Stimulated activated naive CD8-positive, alpha-beta T cell treated with anti-CD3 and anti-CD28 coated beads, Interleukin-15, Interleukin-2, amounts not matched to agents 100 ng/mL and 50 ng/mL, for 24 hours (primary cell): ENCODE results near the gene GRAMD1B.

Experiments used
- H3K27ac Mint-ChIP-seq: one replicate; pipeline ENCODE4 v1.8.0; 2021; ENCODE audit warnings: mild to moderate bottlenecking, mixed read lengths
- H3K27me3 Mint-ChIP-seq: one replicate; pipeline ENCODE4 v1.8.0; 2021; ENCODE audit warnings: mixed read lengths
- H3K36me3 Mint-ChIP-seq: one replicate; pipeline ENCODE4 v1.8.0; 2021; ENCODE audit warnings: low read depth, mixed read lengths
- H3K4me1 Mint-ChIP-seq: one replicate; pipeline ENCODE4 v1.8.0; 2021; ENCODE audit warnings: low read depth, mixed read lengths
- H3K4me3 Mint-ChIP-seq: one replicate; pipeline ENCODE4 v1.8.0; 2021; ENCODE audit warnings: mild to moderate bottlenecking, mixed read lengths
- H3K9me3 Mint-ChIP-seq: one replicate; pipeline ENCODE4 v1.8.0; 2021; ENCODE audit warnings: mixed read lengths

GRAMD1B gene

GRCh38 chr11:123429913-123430720, at the start of gene GRAMD1B:
TSS of gene GRAMD1B (plus strand) at chr11:123430269. CDS start at chr11:123430793, 524 bp downstream.
- peaks cover 42% of the 10 kb centered on the region for H3K4me1 Mint-ChIP-seq
- H3K9me3 Mint-ChIP-seq, result no peaks in the 10 kb centered on the region
- peak within 1 kb of the TSS; percentile 67 for H3K27ac Mint-ChIP-seq
- peaks cover 9% of the 10 kb centered on the region for H3K27me3 Mint-ChIP-seq
- peaks cover 14% of the 10 kb centered on the region for H3K36me3 Mint-ChIP-seq
- peak within 1 kb of the TSS; percentile 85 for H3K4me3 Mint-ChIP-seq

GRCh38 chr11:123381149-123381548, 48.9 kb upstream of the GRAMD1B start:
- no peaks in the 10 kb centered on the region for H3K4me1 Mint-ChIP-seq
- H3K4me3 Mint-ChIP-seq, result no peak overlapping the region
- H3K27me3 Mint-ChIP-seq, result peaks cover 10% of the 10 kb centered on the region
- peak overlapping the region; percentile 12 for H3K27ac Mint-ChIP-seq
- no peaks in the 10 kb centered on the region for H3K36me3 Mint-ChIP-seq
- H3K9me3 Mint-ChIP-seq, result no peaks in the 10 kb centered on the region

GRCh38 chr11:123381817-123382554, 48.1 kb upstream of the GRAMD1B start:
- no peaks in the 10 kb centered on the region for H3K36me3 Mint-ChIP-seq
- peak overlapping the region; percentile 24 for H3K4me3 Mint-ChIP-seq
- no peak overlapping the region for H3K27ac Mint-ChIP-seq
- H3K4me1 Mint-ChIP-seq, result no peaks in the 10 kb centered on the region
- no peaks in the 10 kb centered on the region for H3K9me3 Mint-ChIP-seq
- H3K27me3 Mint-ChIP-seq, result peaks cover 6% of the 10 kb centered on the region

GRCh38 chr11:123382555-123383074, 47.5 kb upstream of the GRAMD1B start:
- no peaks in the 10 kb centered on the region for H3K36me3 Mint-ChIP-seq
- no peaks in the 10 kb centered on the region for H3K4me1 Mint-ChIP-seq
- no peaks in the 10 kb centered on the region for H3K9me3 Mint-ChIP-seq
- no peak overlapping the region for H3K27ac Mint-ChIP-seq
- H3K27me3 Mint-ChIP-seq, result no peaks in the 10 kb centered on the region
- no peak overlapping the region for H3K4me3 Mint-ChIP-seq

- Mint-ChIP-seq H3K27ac (no peak overlapping the region), H3K4me3 (no peak overlapping the region), H3K4me1 (no peaks in the 10 kb centered on the region), H3K36me3 (no peaks in the 10 kb centered on the region), H3K9me3 (no peaks in the 10 kb centered on the region), H3K27me3 (no peaks in the 10 kb centered on the region)
Observed at GRCh38 chr11:123384116-123384515, 46.0 kb upstream of the GRAMD1B start.

- Mint-ChIP-seq H3K36me3 (no peaks in the 10 kb centered on the region), H3K4me3 (no peak overlapping the region), H3K4me1 (peaks cover 3% of the 10 kb centered on the region), H3K27me3 (peaks cover 13% of the 10 kb centered on the region), H3K9me3 (no peaks in the 10 kb centered on the region), H3K27ac (no peak overlapping the region)
Observed at GRCh38 chr11:123386796-123387510, 43.1 kb upstream of the GRAMD1B start.

GRCh38 chr11:123388640-123389039, 41.4 kb upstream of the GRAMD1B start:
- Mint-ChIP-seq H3K27ac (no peak overlapping the region), H3K9me3 (no peaks in the 10 kb centered on the region), H3K4me3 (no peak overlapping the region), H3K4me1 (peaks cover 4% of the 10 kb centered on the region), H3K27me3 (peaks cover 20% of the 10 kb centered on the region), H3K36me3 (no peaks in the 10 kb centered on the region)

- H3K36me3 Mint-ChIP-seq, result no peaks in the 10 kb centered on the region
- peaks cover 25% of the 10 kb centered on the region for H3K27me3 Mint-ChIP-seq
Observed at GRCh38 chr11:123390146-123390545, 39.9 kb upstream of the GRAMD1B start.

GRCh38 chr11:123391646-123392348, 38.3 kb upstream of the GRAMD1B start:
- no peaks in the 10 kb centered on the region for H3K36me3 Mint-ChIP-seq
- no peak overlapping the region for H3K4me3 Mint-ChIP-seq
- peaks cover 4% of the 10 kb centered on the region for H3K4me1 Mint-ChIP-seq
- H3K27ac Mint-ChIP-seq, result peak overlapping the region; percentile 12
- peaks cover 33% of the 10 kb centered on the region for H3K27me3 Mint-ChIP-seq
- H3K9me3 Mint-ChIP-seq, result no peaks in the 10 kb centered on the region

More at GRCh38 chr11:123390146-123390545, 39.9 kb upstream of the GRAMD1B start:
- H3K4me1 Mint-ChIP-seq, result peaks cover 4% of the 10 kb centered on the region
- H3K9me3 Mint-ChIP-seq, result no peaks in the 10 kb centered on the region
- H3K27ac Mint-ChIP-seq, result no peak overlapping the region
- no peak overlapping the region for H3K4me3 Mint-ChIP-seq

- Mint-ChIP-seq H3K27ac (no peak overlapping the region), H3K27me3 (peaks cover 33% of the 10 kb centered on the region), H3K4me1 (peaks cover 4% of the 10 kb centered on the region), H3K9me3 (no peaks in the 10 kb centered on the region), H3K36me3 (no peaks in the 10 kb centered on the region), H3K4me3 (no peak overlapping the region)
Observed at GRCh38 chr11:123392431-123392830, 37.6 kb upstream of the GRAMD1B start.

GRCh38 chr11:123392844-123393243, 37.2 kb upstream of the GRAMD1B start:
- Mint-ChIP-seq H3K27me3 (peaks cover 33% of the 10 kb centered on the region), H3K36me3 (no peaks in the 10 kb centered on the region), H3K9me3 (no peaks in the 10 kb centered on the region), H3K4me3 (no peak overlapping the region), H3K4me1 (peaks cover 4% of the 10 kb centered on the region), H3K27ac (no peak overlapping the region)

GRCh38 chr11:123393312-123393927, 36.6 kb upstream of the GRAMD1B start:
- no peaks in the 10 kb centered on the region for H3K36me3 Mint-ChIP-seq
- no peak overlapping the region for H3K27ac Mint-ChIP-seq
- H3K9me3 Mint-ChIP-seq, result no peaks in the 10 kb centered on the region
- H3K4me3 Mint-ChIP-seq, result no peak overlapping the region
- peaks cover 4% of the 10 kb centered on the region for H3K4me1 Mint-ChIP-seq
- H3K27me3 Mint-ChIP-seq, result peaks cover 33% of the 10 kb centered on the region

GRCh38 chr11:123404676-123405075, 25.4 kb upstream of the GRAMD1B start:
- peaks cover 17% of the 10 kb centered on the region for H3K27me3 Mint-ChIP-seq
- H3K9me3 Mint-ChIP-seq, result no peaks in the 10 kb centered on the region
- no peak overlapping the region for H3K4me3 Mint-ChIP-seq
- peaks cover 18% of the 10 kb centered on the region for H3K4me1 Mint-ChIP-seq
- no peak overlapping the region for H3K27ac Mint-ChIP-seq
- H3K36me3 Mint-ChIP-seq, result no peaks in the 10 kb centered on the region

GRCh38 chr11:123405123-123405592, 24.9 kb upstream of the GRAMD1B start:
- Mint-ChIP-seq H3K9me3 (no peaks in the 10 kb centered on the region), H3K27me3 (peaks cover 18% of the 10 kb centered on the region), H3K4me3 (no peak overlapping the region), H3K27ac (no peak overlapping the region), H3K4me1 (peaks cover 18% of the 10 kb centered on the region), H3K36me3 (no peaks in the 10 kb centered on the region)
